GM21737 (cell line): ENCODE measurements around the gene PLEKHM2.

Experiments
- ATAC-seq: cut with Tn5 transposase; IDR thresholded peaks from one replicate; pipeline ENCODE4 v1.9.1; 2021; ENCODE audit warnings: mild to moderate bottlenecking, moderate library complexity; ENCODE audit not compliant: unreplicated experiment

The PLEKHM2 gene

DNA sequence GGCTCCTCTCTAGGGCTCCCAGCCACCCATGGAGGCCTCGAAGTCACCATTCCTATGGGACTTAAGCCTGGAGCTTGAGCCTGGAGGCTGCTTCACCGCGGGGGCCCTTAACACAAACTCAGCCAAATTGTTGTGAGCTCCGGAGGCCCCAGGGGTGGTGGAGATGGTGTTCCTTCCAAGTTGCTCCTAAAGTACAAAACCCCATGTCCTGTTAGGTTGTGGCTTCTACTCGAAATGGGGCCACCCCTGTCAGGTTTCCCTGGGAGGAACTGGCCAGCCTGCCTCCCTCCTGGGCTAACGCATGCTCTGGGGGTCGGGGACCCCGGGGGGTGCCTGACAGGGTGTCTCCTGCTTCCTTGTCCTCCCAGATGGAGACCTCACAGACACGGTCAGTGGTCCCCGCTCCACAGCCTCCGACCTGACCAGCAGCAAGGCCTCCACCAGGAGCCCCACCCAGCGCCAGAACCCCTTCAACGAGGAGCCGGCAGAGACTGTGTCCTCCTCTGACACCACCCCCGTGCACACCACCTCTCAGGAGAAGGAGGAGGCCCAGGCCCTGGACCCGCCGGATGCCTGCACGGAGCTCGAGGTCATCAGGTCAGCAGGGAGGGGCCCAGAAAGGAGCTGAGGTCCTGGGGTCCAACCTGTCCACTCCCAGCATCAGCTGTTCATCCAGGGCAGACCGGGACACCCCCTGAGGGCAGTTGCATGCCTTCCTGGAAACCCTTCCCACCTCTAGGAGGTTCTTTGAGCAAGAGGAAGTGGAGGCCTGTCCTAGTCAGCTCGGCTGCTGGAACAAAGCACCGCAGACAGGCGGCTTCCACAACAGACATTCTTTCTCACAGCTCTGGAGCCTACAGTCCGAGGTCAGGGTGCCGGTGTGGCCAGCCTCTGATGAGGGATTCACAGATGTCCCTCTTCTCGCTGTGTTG, 41.1 kb downstream of the PLEKHM2 start:
- no peak for ATAC-seq

GRCh38 chr1:15726508-15726907, 42.4 kb downstream of the PLEKHM2 start:
- ATAC-seq = no peak

DNA sequence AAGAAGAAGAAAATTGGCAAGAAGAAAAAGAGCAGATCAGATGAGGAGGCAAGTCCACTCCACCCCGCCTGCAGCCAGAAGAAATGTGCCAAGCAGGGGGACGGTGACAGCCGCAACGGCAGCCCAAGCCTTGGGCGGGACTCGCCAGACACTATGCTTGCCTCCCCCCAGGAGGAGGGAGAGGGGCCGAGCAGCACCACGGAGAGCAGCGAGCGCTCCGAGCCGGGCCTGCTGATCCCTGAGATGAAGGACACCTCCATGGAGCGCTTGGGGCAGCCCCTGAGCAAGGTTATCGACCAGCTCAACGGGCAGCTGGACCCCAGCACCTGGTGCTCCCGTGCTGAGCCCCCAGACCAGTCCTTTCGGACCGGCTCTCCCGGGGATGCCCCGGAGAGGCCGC, 42.9 kb downstream of the PLEKHM2 start:
- ATAC-seq = no peak

- no peak for ATAC-seq
Measured at GRCh38 chr1:15727424-15727823, 43.3 kb downstream of the PLEKHM2 start.

- no peak for ATAC-seq
Measured at GRCh38 chr1:15727866-15728534, 43.9 kb downstream of the PLEKHM2 start.

DNA sequence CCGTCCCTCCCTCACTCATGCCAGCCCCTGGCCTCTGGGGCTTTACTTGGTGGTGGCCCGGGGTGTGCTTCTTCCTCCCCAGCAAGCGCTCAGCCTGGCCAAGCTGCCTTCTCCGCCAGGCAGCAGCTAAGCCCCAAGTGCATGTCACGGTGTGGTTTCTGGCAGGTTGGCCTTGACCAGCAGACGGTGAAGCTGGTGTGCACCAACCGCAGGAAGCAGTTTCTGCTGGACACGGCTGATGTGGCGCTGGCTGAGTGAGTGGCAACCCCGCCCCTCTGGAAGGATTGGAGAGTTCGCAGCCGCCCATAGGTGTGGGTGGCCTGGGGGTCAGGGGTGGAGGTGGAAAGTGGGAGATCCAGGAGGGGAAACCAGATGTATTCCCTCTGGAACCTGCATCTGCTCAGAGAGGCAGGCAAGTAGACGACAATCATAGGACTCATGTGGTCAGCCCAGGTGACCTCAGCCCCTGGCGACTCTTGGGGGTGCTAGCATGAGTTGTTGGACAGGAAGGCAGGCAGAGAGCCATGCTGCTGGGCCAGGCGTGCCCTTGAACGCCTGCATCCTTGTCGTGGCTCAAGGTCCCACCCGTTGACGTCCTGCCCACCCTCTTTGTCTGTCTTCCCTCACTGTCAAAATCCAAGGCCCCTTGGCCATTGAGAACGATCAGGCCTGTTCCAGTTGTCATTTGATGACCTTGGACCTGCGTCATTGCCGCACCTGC, 45.0 kb downstream of the PLEKHM2 start:
- no peak for ATAC-seq

DNA sequence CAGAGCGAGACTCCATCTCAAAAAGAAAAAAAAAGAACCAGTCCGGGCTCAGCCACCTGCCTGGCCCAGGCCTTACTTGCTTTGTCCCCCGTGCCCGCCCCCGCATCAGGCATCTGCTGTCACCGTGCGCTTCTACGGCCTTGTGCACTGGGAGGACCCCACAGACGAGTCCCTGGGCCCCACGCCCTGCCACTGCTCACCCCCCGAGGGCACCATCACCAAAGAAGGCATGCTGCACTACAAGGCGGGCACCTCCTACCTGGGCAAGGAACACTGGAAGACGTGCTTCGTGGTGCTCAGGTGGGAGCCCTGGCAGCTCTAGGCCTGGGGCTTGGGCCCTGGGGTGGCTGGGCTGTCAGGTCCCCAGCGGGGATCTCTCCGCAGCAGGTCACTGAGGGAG, 46.3 kb downstream of the PLEKHM2 start:
- no peak for ATAC-seq

GRCh38 chr1:15730936-15731335, 46.8 kb downstream of the PLEKHM2 start:
- no peak for ATAC-seq

- ATAC-seq = no peak
Measured at GRCh38 chr1:15731735-15732685, 47.9 kb downstream of the PLEKHM2 start.

DNA sequence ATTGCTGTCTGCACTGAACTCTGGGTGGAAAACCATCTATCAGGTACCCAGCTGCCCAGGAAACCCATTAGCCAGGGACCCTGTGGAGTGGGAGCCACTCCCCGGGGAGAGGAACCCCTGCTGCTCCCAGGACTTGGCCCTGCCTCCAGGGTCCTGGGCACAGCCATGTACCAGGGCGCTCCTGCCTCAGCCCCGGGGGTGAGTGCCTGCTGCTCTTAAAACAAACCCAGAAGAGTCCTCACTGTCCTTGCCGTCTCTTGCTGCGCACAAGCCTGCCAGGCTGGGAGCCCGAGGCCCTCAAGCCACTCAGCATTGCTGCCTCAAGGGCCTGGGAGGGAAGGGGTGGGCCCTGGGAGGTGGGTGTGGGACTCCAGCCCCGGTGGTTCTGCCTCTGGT, 48.6 kb downstream of the PLEKHM2 start:
- ATAC-seq = no peak

DNA sequence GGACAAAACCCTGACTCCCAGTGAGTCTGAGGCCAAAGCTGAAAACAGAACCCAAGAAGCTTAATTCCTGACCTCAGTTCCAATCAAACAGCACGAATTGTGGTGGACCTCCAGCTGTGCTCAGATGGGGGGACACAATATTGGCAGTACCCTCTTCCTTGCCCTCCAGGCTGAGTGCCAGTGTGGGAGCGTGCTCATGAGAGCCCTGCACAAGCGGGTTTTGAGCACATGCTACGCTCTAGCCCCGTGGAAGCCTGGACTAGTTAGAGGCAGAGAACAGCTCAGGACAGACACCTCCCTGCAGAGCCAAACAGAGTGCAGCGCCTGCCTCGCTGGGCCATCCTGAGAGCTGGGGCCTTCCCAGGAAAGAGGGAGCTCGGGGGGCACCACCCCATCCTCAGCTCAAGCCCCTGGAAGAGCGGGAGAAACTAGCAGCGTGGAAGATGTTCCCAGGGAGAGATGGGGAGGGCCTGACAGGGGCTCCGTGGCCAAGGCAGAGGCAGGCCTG, 49.2 kb downstream of the PLEKHM2 start:
- no peak for ATAC-seq

DNA sequence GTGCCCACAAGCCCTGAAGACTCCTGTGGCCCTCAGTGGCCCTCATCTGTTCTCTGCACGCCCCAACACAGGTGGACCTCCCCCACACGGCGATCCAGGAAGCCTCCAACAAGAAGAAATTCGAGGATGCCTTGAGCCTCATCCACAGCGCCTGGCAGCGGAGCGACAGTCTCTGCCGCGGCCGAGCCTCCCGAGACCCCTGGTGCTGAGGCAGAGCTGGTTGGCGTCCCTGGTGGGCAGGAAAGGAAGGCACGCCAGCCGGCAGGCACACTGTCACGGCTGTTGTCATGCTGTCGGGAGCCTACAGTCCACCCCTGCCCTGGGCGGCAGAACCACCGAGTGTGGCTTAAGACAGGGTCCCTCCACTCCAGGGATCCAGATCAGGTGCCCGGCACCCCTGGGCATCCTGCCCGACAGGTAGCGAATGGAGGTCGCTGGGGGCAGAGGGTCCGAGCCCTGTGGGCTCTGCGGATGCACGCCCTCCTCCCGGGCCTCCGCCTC, 49.7 kb downstream of the PLEKHM2 start:
- no peak for ATAC-seq

DNA sequence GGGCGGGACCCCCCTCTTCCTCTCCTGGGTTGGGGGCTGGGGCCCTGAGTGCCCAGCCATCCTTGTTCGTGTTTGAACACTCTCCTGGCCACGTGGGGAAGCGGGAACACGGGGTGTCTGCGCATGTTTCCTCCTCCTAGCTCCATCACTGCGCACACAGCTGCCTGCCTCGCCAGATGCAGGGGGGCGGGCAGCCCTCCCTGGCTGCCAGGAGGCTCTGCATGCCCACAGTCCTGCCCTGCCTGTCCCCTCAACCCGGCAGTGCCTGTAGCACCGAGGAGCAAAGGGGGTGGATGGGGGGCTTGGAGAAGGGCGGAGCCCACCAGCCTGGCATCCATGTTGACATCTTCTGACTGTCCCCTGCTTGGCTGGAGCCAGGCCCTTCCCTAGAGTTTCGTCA, 50.2 kb downstream of the PLEKHM2 start:
- ATAC-seq = no peak

DNA sequence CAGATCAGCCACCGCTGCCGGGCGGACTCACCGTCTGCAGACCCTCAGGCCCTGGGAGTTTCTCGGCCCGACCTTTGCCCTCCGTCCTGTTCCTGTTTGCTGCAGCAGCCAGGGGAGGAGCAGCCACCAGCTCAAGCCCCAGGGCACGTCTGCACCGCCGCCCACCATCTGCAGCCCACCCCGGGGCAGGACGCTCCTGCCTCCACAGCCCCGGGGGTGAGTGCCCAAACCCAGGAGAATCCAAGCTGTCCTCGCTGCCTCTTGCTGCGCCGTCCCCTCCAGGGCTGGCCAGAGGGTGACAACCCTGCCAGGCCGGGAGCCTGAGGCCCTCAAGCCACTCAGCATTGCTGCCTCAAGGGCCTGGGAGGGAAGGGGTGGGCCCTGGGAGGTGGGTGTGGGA, 50.8 kb downstream of the PLEKHM2 start:
- ATAC-seq = no peak

GRCh38 chr1:15735304-15736037, 51.4 kb downstream of the PLEKHM2 start:
- ATAC-seq = no peak

DNA sequence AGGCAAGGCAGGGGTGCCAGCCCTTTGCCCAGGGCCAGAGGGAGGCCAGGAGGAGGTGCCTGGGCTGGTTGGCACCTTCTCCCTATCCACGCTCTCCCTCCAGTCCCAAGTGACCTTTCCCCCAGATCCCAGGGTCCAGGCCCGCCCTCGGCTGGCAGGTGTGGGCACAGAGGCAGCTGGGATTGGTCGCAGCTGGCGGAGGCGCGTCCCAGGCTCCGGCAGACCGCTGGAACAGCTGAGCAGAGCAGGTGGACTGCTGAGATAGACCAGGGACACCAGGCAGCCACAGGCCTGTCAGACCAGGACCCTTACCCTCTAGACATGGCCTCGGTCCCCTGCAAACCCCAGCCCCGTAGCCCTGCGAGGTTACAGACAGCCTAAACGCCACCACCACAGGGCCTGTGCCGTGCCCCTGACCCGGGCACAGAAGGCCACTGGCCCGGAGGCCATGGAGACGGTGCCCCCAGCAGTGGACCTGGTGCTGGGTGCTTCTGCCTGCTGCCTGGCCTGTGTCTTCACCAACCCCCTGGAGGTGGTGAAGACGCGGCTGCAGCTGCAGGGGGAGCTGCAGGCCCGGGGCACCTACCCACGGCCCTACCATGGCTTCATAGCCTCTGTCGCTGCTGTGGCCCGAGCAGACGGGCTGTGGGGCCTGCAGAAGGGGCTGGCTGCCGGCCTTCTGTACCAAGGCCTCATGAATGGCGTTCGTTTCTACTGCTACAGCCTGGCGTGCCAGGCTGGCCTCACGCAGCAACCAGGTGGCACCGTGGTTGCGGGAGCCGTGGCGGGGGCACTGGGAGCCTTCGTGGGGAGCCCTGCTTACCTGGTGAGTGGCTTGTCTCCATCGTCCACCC, 52.1 kb downstream of the PLEKHM2 start, which contains the start of gene SLC25A34:
Gene SLC25A34, plus strand, starts transcription at position 221 of the 854 bp plus-strand sequence. Its CDS starts 228 bp downstream, at position 449.
- no peak for ATAC-seq

GRCh38 chr1:15736892-15737261, 52.8 kb downstream of the PLEKHM2 start:
- no peak for ATAC-seq
